Measurements from ENCODE around the gene ARHGAP26. TPM values are rescaled to one million over a fixed set of nuclear protein-coding genes. Genes with fewer than 3 reads are reported as not detected.

The ARHGAP26 gene
- total and polyA plus RNA-seq, 2 of the 4 experiments (the other 2 are of a cell fraction), result 0.54 to 0.56 TPM

- no peak overlapping the region for H2BK5ac ChIP-seq (ENCODE audit: low read depth, low read length, poor library complexity, severe bottlenecking)
- H4K8ac ChIP-seq (ENCODE audit: low read depth in 2 of 2, low read length in 2 of 2), result no peak overlapping the region
- H3K27ac ChIP-seq (ENCODE audit: insufficient read depth, low read length), result no peak overlapping the region
- no peak overlapping the region for H4K5ac ChIP-seq (ENCODE audit: low read depth, low read length)
- TF ChIP-seq RCOR1 (IDR thresholded peaks at IDR 0.05; ENCODE audit: insufficient replicate concordance, low read length), result no peak
- TF ChIP-seq FOS (IDR thresholded peaks at IDR 0.05; ENCODE audit: low read depth, low read length), result no peak
- TF ChIP-seq POLR2A (IDR thresholded peaks at IDR 0.05; ENCODE audit: low read depth, low read length), result no peak
- TF ChIP-seq MXI1 (IDR thresholded peaks at IDR 0.05; ENCODE audit: borderline replicate concordance, low read depth, low read length), result no peak
- TF ChIP-seq NFE2L2 (IDR thresholded peaks at IDR 0.05; ENCODE audit: low read depth, low read length), result no peak
- no peak for TF ChIP-seq RAD21 (IDR thresholded peaks at IDR 0.05; ENCODE audit: low read length)
- no peak for TF ChIP-seq CHD1 (IDR thresholded peaks at IDR 0.05; ENCODE audit: low read depth, low read length)
- TF ChIP-seq SMC3 (IDR thresholded peaks at IDR 0.05; ENCODE audit: low read depth, low read length), result no peak
- H2BK20ac ChIP-seq (ENCODE audit: low read depth, low read length), result no peak overlapping the region; the same call in 1 of the 2 replicates
- H3K4ac ChIP-seq (ENCODE audit: low read depth, low read length), result no peak overlapping the region
- H3K4me1 ChIP-seq (ENCODE audit: control insufficient read depth, insufficient read depth, low read length), result peaks cover 13% of the 10 kb centered on the region; the same call in 1 of the 2 replicates
- POLR2A ChIA-PET (ENCODE audit: unreplicated experiment), result interaction anchor here (0.6 kb wide), 1 partner anchor 13 kb away, joined by 8 read pairs; no protein-coding TSS in a partner anchor
- 0 out of 2 replicates have a peak overlapping the region, but pooled peaks have one; percentile 18 for H2AK5ac ChIP-seq (ENCODE audit: low read depth, low read length)
- ATAC-seq (ENCODE audit: low read depth) (no peak), DNase-seq (no peak)
- no peak overlapping the region for H2AFZ ChIP-seq (replicated peaks; ENCODE audit: low read length, poor library complexity)
- no peak overlapping the region for H3K18ac ChIP-seq (ENCODE audit: low read depth, low read length)
- intact Hi-C loops (cut with micrococcal nuclease) (no loop called here), in situ Hi-C loops (cut with MboI; ENCODE audit: low sequenced_read_pairs) (no loop called here), dilution Hi-C loops (cut with HindIII; ENCODE audit: low sequenced_read_pairs, unreplicated experiment) (no loop called here)
- H3K56ac ChIP-seq (ENCODE audit: extremely low read depth, insufficient read depth, low read length), result no peak overlapping the region
- H3K14ac ChIP-seq (replicated peaks; ENCODE audit: low read depth, low read length), result no peak overlapping the region
- H3K79me1 ChIP-seq (ENCODE audit: low read depth in 1 of 2, low read length in 2 of 2), result no peaks in the 10 kb centered on the region
- CTCF ChIA-PET, result no interaction called here
- H3K4me2 ChIP-seq (ENCODE audit: low read depth, low read length), result no peak overlapping the region
- H3K27me3 ChIP-seq (ENCODE audit: control insufficient read depth, insufficient read depth, low read length), result no peaks in the 10 kb centered on the region
- no peaks in the 10 kb centered on the region for H4K20me1 ChIP-seq (ENCODE audit: insufficient read depth, low read length)
- WGBS, 2 experiments (ENCODE audit: extremely low coverage in 2 of 2, insufficient read length in 1 of 2), result 100% methylated on average over 1 of the region's 3 CpGs; no CpG with 5 or more reads in 1 of the 2 experiments
- no peak overlapping the region; the same call in 1 of the 2 replicates for H2BK120ac ChIP-seq (ENCODE audit: low read depth, low read length)
- H3K9me1 ChIP-seq (ENCODE audit: insufficient read depth, low read length), result peaks cover 14% of the 10 kb centered on the region
- no peak overlapping the region; the same call in 1 of the 2 replicates for H4K91ac ChIP-seq (ENCODE audit: insufficient read depth, low read depth, low read length)
- H2AK9ac ChIP-seq (replicated peaks; ENCODE audit: low read depth, low read length, poor library complexity), result no peak overlapping the region
- no peaks in the 10 kb centered on the region for H3K36me3 ChIP-seq (ENCODE audit: control insufficient read depth, insufficient read depth, low read length)
- H2BK15ac ChIP-seq (ENCODE audit: low read depth, low read length), result no peak overlapping the region
- no peak overlapping the region for H3K4me3 ChIP-seq (ENCODE audit: insufficient read depth, low read depth, low read length)
- H3K9ac ChIP-seq (ENCODE audit: low read depth, low read length), result no peak overlapping the region
- no peak overlapping the region for H3K23ac ChIP-seq (ENCODE audit: low read depth, low read length)
- no TSS peak for BruUV-seq (replicated peaks)
- H3K9me3 ChIP-seq (ENCODE audit: control insufficient read depth, insufficient read depth, low read length), result no peaks in the 10 kb centered on the region
These were observed 456.7 kb downstream of the ARHGAP26 start for GRCh38 chr5:143226872-143227271.
